T-cell (primary cell): ENCODE data around the gene TSPAN3. TPM values are rescaled to one million over a fixed set of nuclear protein-coding genes. Genes with fewer than 3 reads are reported as not detected.

Experiments used
- ATAC-seq, 4 experiments: fragments of 200-7000 bp in 3 of 4; fragments of 150-1000 bp in 1 of 4; cut with Tn5 transposase; replicated peaks in 1 of 4; 1 replicate in 3 of 4; 2 replicates in 1 of 4; pipeline ENCODE4 v1.10.0; 2021; ENCODE audit warnings: moderate library complexity in 3 of 4, mild to moderate bottlenecking in 2 of 4, moderate number of reproducible peaks in 1 of 4
- CTCF ChIA-PET, 2 donors: fragments of 300-600 bp; sonication (Branson Sonifier 250); formaldehyde crosslinking; loops; one replicate each; lab custom pipeline; 2022; ENCODE audit warnings: antibody characterized with exemption in 2 of 2; lab: Charles Lee
- POLR2A ChIA-PET, 2 donors: fragments of 300-600 bp; sonication (Branson Sonifier 250); formaldehyde crosslinking; loops; one replicate each; lab custom pipeline; 2022; ENCODE audit warnings: antibody characterized with exemption in 2 of 2; lab: Charles Lee
- DNase-seq, 35 experiments: peaks; one replicate each; pipeline versions ENCODE4 v3.0.0 to v3.0.0-alpha.2; 2013 to 2023
- H3K27ac ChIP-seq: one replicate; pipeline ENCODE4 v1.5.1; 2013; ENCODE audit warnings: low read length
- H3K27me3 ChIP-seq, 2 experiments: replicated peaks in 1 of 2; 1 replicate in 1 of 2; 2 replicates in 1 of 2; pipeline versions ENCODE4 v1.6.1 to v1.7.0; 2013; ENCODE audit warnings: low read length in 1 of 2, mixed read lengths in 1 of 2; ENCODE audit not compliant: control insufficient read depth in 2 of 2, insufficient read depth in 2 of 2; ENCODE audit errors: extremely low read depth in 1 of 2
- H3K36me3 ChIP-seq, 2 donors: 1 replicate in 1 of 2; 2 replicates in 1 of 2; pipeline versions ENCODE4 v1.6.1 to v1.7.0; 2013; ENCODE audit warnings: low read length in 1 of 2; ENCODE audit not compliant: control insufficient read depth in 2 of 2, insufficient read depth in 1 of 2; ENCODE audit errors: extremely low read depth in 1 of 2
- H3K4me1 ChIP-seq, 2 experiments: 1 replicate in 1 of 2; 2 replicates in 1 of 2; pipeline versions ENCODE4 v1.6.1 to v1.7.0; 2013; ENCODE audit warnings: low read length in 2 of 2, mixed read lengths in 1 of 2; ENCODE audit not compliant: insufficient read depth in 2 of 2, control insufficient read depth in 1 of 2; ENCODE audit errors: extremely low read depth in 1 of 2
- H3K4me3 ChIP-seq, 2 donors: 1 replicate in 1 of 2; 2 replicates in 1 of 2; pipeline versions ENCODE4 v1.5.1 to v1.7.0; 2013; ENCODE audit warnings: mild to moderate bottlenecking in 2 of 2, low read length in 1 of 2, moderate library complexity in 1 of 2; ENCODE audit not compliant: control insufficient read depth in 1 of 2; ENCODE audit errors: extremely low read depth in 1 of 2
- H3K9me3 ChIP-seq: 2 replicates; pipeline ENCODE4 v1.7.0; 2013
- H3K27ac Mint-ChIP-seq, 2 donors: one replicate each; pipeline ENCODE4 v1.8.0; 2020 to 2021; ENCODE audit warnings: mild to moderate bottlenecking in 2 of 2, mixed read lengths in 2 of 2
- H3K27me3 Mint-ChIP-seq, 2 donors: one replicate each; pipeline ENCODE4 v1.8.0; 2021 to 2022; ENCODE audit warnings: mixed read lengths in 2 of 2
- H3K36me3 Mint-ChIP-seq: one replicate; pipeline ENCODE4 v1.8.0; 2021; ENCODE audit warnings: mixed read lengths
- H3K4me1 Mint-ChIP-seq, 3 donors: one replicate each; pipeline ENCODE4 v1.8.0; 2020 to 2022; ENCODE audit warnings: mixed read lengths in 3 of 3, mild to moderate bottlenecking in 1 of 3
- H3K4me3 Mint-ChIP-seq, 3 donors: one replicate each; pipeline ENCODE4 v1.8.0; 2020 to 2022; ENCODE audit warnings: mild to moderate bottlenecking in 3 of 3, mixed read lengths in 3 of 3, moderate library complexity in 3 of 3
- H3K9me3 Mint-ChIP-seq, 3 donors: one replicate each; pipeline ENCODE4 v1.8.0; 2020 to 2022; ENCODE audit warnings: mixed read lengths in 3 of 3
- WGBS: methylation state at CpG from one replicate; pipeline ENCODE4 v1.1.5; 2013; ENCODE audit warnings: missing lambda C conversion rate; ENCODE audit not compliant: insufficient coverage; 5-methylcytosine and 5-hydroxymethylcytosine counted together
- total RNA-seq, 35 experiments: library from RNA in 6 of 35; stranded (reverse) in 6 of 35; fragments of 120-200 nt in 1 of 35; gene quantifications; one replicate each; pipeline versions ENCODE4 v1.2.1 to v1.2.4 and lab custom pipeline; 2013 to 2026

Gene TSPAN3
- total RNA-seq, 5 donors from 2014 or later (not counting 1 experiment from before 2014, with no cell fraction given): 12.7 to 26.3 (median 25.0) TPM

- WGBS: no CpG with 5 or more reads among the region's 2 CpGs
- POLR2A ChIA-PET: no interaction called here
Observed at GRCh38 chr15:77091097-77091496, 20.2 kb upstream of the TSPAN3 start.

GRCh38 chr15:77087213-77087612 lies 16.3 kb upstream of the TSPAN3 start:
- POLR2A ChIA-PET: no interaction called here
- ATAC-seq: no peak

More at GRCh38 chr15:77091097-77091496, 20.2 kb upstream of the TSPAN3 start:
- no peak overlapping the region for H3K27ac ChIP-seq
- ATAC-seq (no peak), DNase-seq (no peak)
- Mint-ChIP-seq H3K27me3 (no peaks in the 10 kb centered on the region), H3K9me3 (no peaks in the 10 kb centered on the region), H3K4me1 (no peaks in the 10 kb centered on the region), H3K4me3 (no peak overlapping the region), H3K27ac (no peak overlapping the region), H3K36me3 (no peaks in the 10 kb centered on the region)
- no peaks in the 10 kb centered on the region for H3K36me3 ChIP-seq
- no peak overlapping the region for H3K4me3 ChIP-seq
- no peaks in the 10 kb centered on the region for H3K27me3 ChIP-seq
- CTCF ChIA-PET: no interaction called here
- H3K4me1 ChIP-seq: no peaks in the 10 kb centered on the region
- H3K9me3 ChIP-seq: no peaks in the 10 kb centered on the region

GRCh38 chr15:77085297-77085696 lies 14.4 kb upstream of the TSPAN3 start:
- ATAC-seq (no peak), DNase-seq (no peak)
- Histone ChIP-seq H3K27me3 (no peaks in the 10 kb centered on the region), H3K9me3 (no peaks in the 10 kb centered on the region), H3K4me1 (peaks cover 2 to 17% of the 10 kb centered on the region in 2 experiments), H3K27ac (no peak overlapping the region), H3K36me3 (no peaks in the 10 kb centered on the region), H3K4me3 (no peak overlapping the region)
- Mint-ChIP-seq H3K36me3 (no peaks in the 10 kb centered on the region), H3K4me3 (no peak overlapping the region), H3K27me3 (no peaks in the 10 kb centered on the region), H3K9me3 (no peaks in the 10 kb centered on the region), H3K27ac (no peak overlapping the region), H3K4me1 (peaks cover 13 to 23% (median 18%) of the 10 kb centered on the region in 3 donors)
- WGBS: no CpG with 5 or more reads among the region's 2 CpGs
- POLR2A ChIA-PET: no interaction called here
- CTCF ChIA-PET: no interaction called here

More at GRCh38 chr15:77087213-77087612, 16.3 kb upstream of the TSPAN3 start:
- peaks cover 2 to 17% of the 10 kb centered on the region in 2 experiments for H3K4me1 ChIP-seq
- DNase-seq: no peak
- WGBS: 100% methylated on average over 1 of the region's 2 CpGs
- CTCF ChIA-PET: no interaction called here
- no peaks in the 10 kb centered on the region for H3K36me3 Mint-ChIP-seq
- no peaks in the 10 kb centered on the region for H3K27me3 ChIP-seq
- H3K36me3 ChIP-seq: no peaks in the 10 kb centered on the region
- H3K4me3 ChIP-seq: no peak overlapping the region
- no peaks in the 10 kb centered on the region for H3K9me3 ChIP-seq
- no peaks in the 10 kb centered on the region for H3K27me3 Mint-ChIP-seq
- H3K4me1 Mint-ChIP-seq: peaks cover 13 to 20% (median 18%) of the 10 kb centered on the region in 3 donors
- no peaks in the 10 kb centered on the region for H3K9me3 Mint-ChIP-seq
- no peak overlapping the region for H3K4me3 Mint-ChIP-seq
- H3K27ac ChIP-seq: no peak overlapping the region
- H3K27ac Mint-ChIP-seq: no peak overlapping the region

GRCh38 chr15:77084436-77084835 lies 13.5 kb upstream of the TSPAN3 start:
- Mint-ChIP-seq H3K36me3 (no peaks in the 10 kb centered on the region), H3K4me3 (no peak overlapping the region), H3K27ac (no peak overlapping the region), H3K4me1 (peaks cover 13 to 23% (median 18%) of the 10 kb centered on the region in 3 donors), H3K9me3 (no peaks in the 10 kb centered on the region), H3K27me3 (no peaks in the 10 kb centered on the region)
- ATAC-seq (no peak), DNase-seq (no peak)
- 95% methylated on average over 6 of the region's 8 CpGs for WGBS
- Histone ChIP-seq H3K27me3 (no peaks in the 10 kb centered on the region), H3K4me1 (peaks cover 2 to 17% of the 10 kb centered on the region in 2 experiments), H3K4me3 (no peak overlapping the region), H3K9me3 (no peaks in the 10 kb centered on the region), H3K36me3 (no peaks in the 10 kb centered on the region), H3K27ac (no peak overlapping the region)
- ChIA-PET CTCF (interaction anchor here in 1 of 2 donors (0.6 kb wide), 1 partner anchor 1823 kb away, joined by 4 read pairs; no protein-coding TSS in a partner anchor), POLR2A (no interaction called here)

- Mint-ChIP-seq H3K27me3 (no peaks in the 10 kb centered on the region), H3K9me3 (no peaks in the 10 kb centered on the region), H3K27ac (peak overlapping the region in 1 of 2 donors; percentile 25), H3K4me1 (peaks cover 13 to 23% (median 18%) of the 10 kb centered on the region in 3 donors), H3K4me3 (peak overlapping the region; percentile 60 to 74 (median 66)), H3K36me3 (no peaks in the 10 kb centered on the region)
- H3K27me3 ChIP-seq: no peaks in the 10 kb centered on the region
- H3K4me3 ChIP-seq: peak overlapping the region; percentile 19 to 46
- no peaks in the 10 kb centered on the region for H3K9me3 ChIP-seq
- peak; percentile 94 to 98 (median 97) for ATAC-seq
- DNase-seq: peak; percentile 16 to 83 (median 50)
- WGBS: 7% methylated on average over 19 of the region's 21 CpGs
- ChIA-PET POLR2A (no interaction called here), CTCF (interaction anchor here in 1 of 2 donors (0.6 kb wide), 1 partner anchor 1824 kb away, joined by 4 read pairs; no protein-coding TSS in a partner anchor)
- H3K27ac ChIP-seq: peak overlapping the region; percentile 20
- no peaks in the 10 kb centered on the region for H3K36me3 ChIP-seq
- H3K4me1 ChIP-seq: peaks cover 2 to 17% of the 10 kb centered on the region in 2 experiments
Observed at GRCh38 chr15:77083381-77084160, 12.7 kb upstream of the TSPAN3 start.

GRCh38 chr15:77081971-77082370 lies 11.1 kb upstream of the TSPAN3 start:
- H3K9me3 ChIP-seq: no peaks in the 10 kb centered on the region
- 80% methylated on average over 5 of the region's 5 CpGs for WGBS
- H3K9me3 Mint-ChIP-seq: no peaks in the 10 kb centered on the region
- POLR2A ChIA-PET: no interaction called here
- H3K4me3 Mint-ChIP-seq: peak overlapping the region in 1 of 3 donors; percentile 27
- no peaks in the 10 kb centered on the region for H3K36me3 Mint-ChIP-seq
- H3K27me3 Mint-ChIP-seq: no peaks in the 10 kb centered on the region
- DNase-seq: no peak
- H3K36me3 ChIP-seq: no peaks in the 10 kb centered on the region
- CTCF ChIA-PET: no interaction called here
- H3K4me1 ChIP-seq: peaks cover 2 to 17% of the 10 kb centered on the region in 2 experiments
- no peak for ATAC-seq
- no peak overlapping the region for H3K27ac Mint-ChIP-seq
- peaks cover 13 to 23% (median 18%) of the 10 kb centered on the region in 3 donors for H3K4me1 Mint-ChIP-seq
- no peak overlapping the region for H3K27ac ChIP-seq
- no peak overlapping the region for H3K4me3 ChIP-seq
- no peaks in the 10 kb centered on the region for H3K27me3 ChIP-seq
